Neural cell (in vitro differentiated cells): Measurements from ENCODE around the gene PTH1R. TPM values are rescaled to one million over a fixed set of nuclear protein-coding genes. Genes with fewer than 3 reads are reported as not detected.

Experiments used
- H2AFZ ChIP-seq: fragments of 200-600, 300-800 bp; sonication (generic), shearing (Covaris generic); 2 replicates; pipeline ENCODE4 v1.6.0; 2014; ENCODE audit warnings: low read depth, mild to moderate bottlenecking, antibody characterized with exemption, low read length, moderate library complexity
- H3F3A ChIP-seq: fragments of 200-600 bp; shearing (Covaris generic); 2 replicates; pipeline ENCODE4 v1.6.1; 2016; ENCODE audit warnings: mild to moderate bottlenecking, moderate library complexity, mixed read lengths, antibody characterized with exemption, low read length; ENCODE audit not compliant: insufficient read depth, poor library complexity, severe bottlenecking
- H3K27ac ChIP-seq: fragments of 200-600, 300-800 bp; sonication (generic), shearing (Covaris generic); 2 replicates; pipeline ENCODE4 v1.5.1; 2014; ENCODE audit warnings: mild to moderate bottlenecking, low read length, moderate library complexity
- H3K27me3 ChIP-seq: fragments of 300-800, 200-600 bp; sonication (generic), shearing (Covaris generic); 2 replicates; pipeline ENCODE4 v1.6.0; 2014; ENCODE audit warnings: mild to moderate bottlenecking, low read depth, low read length, moderate library complexity; ENCODE audit not compliant: insufficient read depth
- H3K36me3 ChIP-seq: fragments of 300-800, 200-600 bp; sonication (generic), shearing (Covaris generic); 2 replicates; pipeline ENCODE4 v1.5.1; 2014; ENCODE audit warnings: mild to moderate bottlenecking, antibody characterized with exemption, low read length, moderate library complexity; ENCODE audit not compliant: insufficient read depth
- H3K4me2 ChIP-seq: fragments of 300-800, 200-600 bp; sonication (generic), shearing (Covaris generic); 2 replicates; pipeline ENCODE4 v1.6.0; 2014; ENCODE audit warnings: mild to moderate bottlenecking, low read length
- H3K4me3 ChIP-seq: fragments of 300-800, 200-600 bp; sonication (generic), shearing (Covaris generic); 2 replicates; pipeline ENCODE4 v1.5.1; 2014; ENCODE audit warnings: mild to moderate bottlenecking, low read length, moderate library complexity
- H3K79me2 ChIP-seq: fragments of 200-600 bp; shearing (Covaris generic); replicated peaks from 2 replicates; pipeline ENCODE4 v1.6.0; 2014; ENCODE audit warnings: mild to moderate bottlenecking, low read length, moderate library complexity; ENCODE audit not compliant: insufficient read depth
- H3K9ac ChIP-seq: fragments of 300-800, 200-600 bp; sonication (generic), shearing (Covaris generic); 2 replicates; pipeline ENCODE4 v1.6.1; 2016; ENCODE audit warnings: mild to moderate bottlenecking, low read length, mixed read lengths
- H3K9me2 ChIP-seq: fragments of 200-600 bp; shearing (Covaris generic); 2 replicates; pipeline ENCODE4 v1.6.1; 2016; ENCODE audit warnings: mild to moderate bottlenecking, low read length, mixed read lengths; ENCODE audit not compliant: insufficient read depth
- H3K9me3 ChIP-seq: fragments of 200-600, 300-800 bp; sonication (generic), shearing (Covaris generic); 2 replicates; pipeline ENCODE4 v1.6.1; 2016; ENCODE audit warnings: mild to moderate bottlenecking, mixed run types, low read length, moderate library complexity, mixed read lengths
- H4K20me1 ChIP-seq: fragments of 200-600 bp; shearing (Covaris generic); 2 replicates; pipeline ENCODE4 v1.6.1; 2016; ENCODE audit warnings: mild to moderate bottlenecking, mixed run types; ENCODE audit not compliant: insufficient read depth
- EP300 ChIP-seq: fragments of 450-650 bp; conservative IDR thresholded peaks from 2 replicates; pipeline ENCODE4 v1.6.1; 2014; ENCODE audit warnings: antibody characterized with exemption, mild to moderate bottlenecking, moderate library complexity; ENCODE audit not compliant: poor library complexity, severe bottlenecking
- EZH2 ChIP-seq: fragments of 200-600, 300-800 bp; shearing (Covaris generic), sonication (generic); IDR thresholded peaks from 2 replicates; pipeline ENCODE4 v1.6.1; 2014; ENCODE audit warnings: antibody characterized with exemption, low read length, borderline replicate concordance, mild to moderate bottlenecking; ENCODE audit not compliant: insufficient read depth, poor library complexity, severe bottlenecking
- MXI1 ChIP-seq: fragments of 450-650 bp; conservative IDR thresholded peaks from 2 replicates; pipeline ENCODE4 v1.6.1; 2014; ENCODE audit warnings: antibody characterized with exemption, mild to moderate bottlenecking; ENCODE audit not compliant: poor library complexity, severe bottlenecking
- POLR2AphosphoS5 ChIP-seq: IDR thresholded peaks from 2 replicates; pipeline ENCODE4 v1.6.1; 2012
- RAD21 ChIP-seq: fragments of 450-650 bp; conservative IDR thresholded peaks from 2 replicates; pipeline ENCODE4 v1.6.1; 2014; ENCODE audit warnings: antibody characterized with exemption, mild to moderate bottlenecking, moderate library complexity
- SMC3 ChIP-seq: fragments of 450-650 bp; conservative IDR thresholded peaks from 2 replicates; pipeline ENCODE4 v1.6.1; 2014; ENCODE audit warnings: antibody characterized with exemption, mild to moderate bottlenecking, moderate library complexity; ENCODE audit not compliant: poor library complexity
- TAF1 ChIP-seq: IDR thresholded peaks from 2 replicates; pipeline ENCODE4 v1.6.1; 2012; ENCODE audit warnings: low read depth
- polyA plus RNA-seq: library from polyadenylated mRNA; depleted of rRNA; stranded (reverse); fragments of >200 nt; gene quantifications from 2 replicates; pipeline ENCODE4 v1.2.3, GENCODE V29; 2014
- TF ChIP-seq, protein P1 (sequence below): IDR thresholded peaks from 2 replicates; pipeline ENCODE4 v1.6.1; 2012; ENCODE audit warnings: borderline replicate concordance
- TF ChIP-seq, protein P2 (sequence below): fragments of 450-650 bp; IDR thresholded peaks from 2 replicates; pipeline ENCODE4 v1.5.1; 2014; ENCODE audit warnings: antibody characterized with exemption, mild to moderate bottlenecking, moderate library complexity; ENCODE audit not compliant: poor library complexity, severe bottlenecking

The PTH1R gene
- polyA plus RNA-seq, 1 donor from 2014 or later, result not detected

DNA sequence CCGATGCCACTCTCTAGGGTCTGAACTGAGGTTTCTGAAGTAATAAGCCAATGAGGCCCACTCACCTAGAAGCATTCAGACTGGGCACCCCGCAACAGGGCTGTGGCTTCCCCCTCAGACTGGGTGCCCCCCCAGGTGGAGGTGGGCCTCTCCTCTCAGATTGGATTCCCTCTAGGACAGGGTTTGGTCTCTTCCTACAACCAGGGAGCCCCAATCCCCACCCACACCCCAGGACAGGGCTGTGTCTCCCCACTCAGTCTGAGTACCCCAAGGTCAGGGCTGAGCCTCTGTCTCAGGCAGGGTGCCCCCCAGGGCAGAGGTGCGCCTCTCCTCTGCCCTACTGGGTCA, 27.7 kb downstream of the PTH1R start:
- H2AFZ ChIP-seq, result no peak overlapping the region
- H3K79me2 ChIP-seq, result no peaks in the 10 kb centered on the region
- no peaks in the 10 kb centered on the region for H3K9me3 ChIP-seq
- H4K20me1 ChIP-seq, result no peaks in the 10 kb centered on the region
- no peaks in the 10 kb centered on the region for H3K27me3 ChIP-seq
- TF ChIP-seq, protein P1, sequence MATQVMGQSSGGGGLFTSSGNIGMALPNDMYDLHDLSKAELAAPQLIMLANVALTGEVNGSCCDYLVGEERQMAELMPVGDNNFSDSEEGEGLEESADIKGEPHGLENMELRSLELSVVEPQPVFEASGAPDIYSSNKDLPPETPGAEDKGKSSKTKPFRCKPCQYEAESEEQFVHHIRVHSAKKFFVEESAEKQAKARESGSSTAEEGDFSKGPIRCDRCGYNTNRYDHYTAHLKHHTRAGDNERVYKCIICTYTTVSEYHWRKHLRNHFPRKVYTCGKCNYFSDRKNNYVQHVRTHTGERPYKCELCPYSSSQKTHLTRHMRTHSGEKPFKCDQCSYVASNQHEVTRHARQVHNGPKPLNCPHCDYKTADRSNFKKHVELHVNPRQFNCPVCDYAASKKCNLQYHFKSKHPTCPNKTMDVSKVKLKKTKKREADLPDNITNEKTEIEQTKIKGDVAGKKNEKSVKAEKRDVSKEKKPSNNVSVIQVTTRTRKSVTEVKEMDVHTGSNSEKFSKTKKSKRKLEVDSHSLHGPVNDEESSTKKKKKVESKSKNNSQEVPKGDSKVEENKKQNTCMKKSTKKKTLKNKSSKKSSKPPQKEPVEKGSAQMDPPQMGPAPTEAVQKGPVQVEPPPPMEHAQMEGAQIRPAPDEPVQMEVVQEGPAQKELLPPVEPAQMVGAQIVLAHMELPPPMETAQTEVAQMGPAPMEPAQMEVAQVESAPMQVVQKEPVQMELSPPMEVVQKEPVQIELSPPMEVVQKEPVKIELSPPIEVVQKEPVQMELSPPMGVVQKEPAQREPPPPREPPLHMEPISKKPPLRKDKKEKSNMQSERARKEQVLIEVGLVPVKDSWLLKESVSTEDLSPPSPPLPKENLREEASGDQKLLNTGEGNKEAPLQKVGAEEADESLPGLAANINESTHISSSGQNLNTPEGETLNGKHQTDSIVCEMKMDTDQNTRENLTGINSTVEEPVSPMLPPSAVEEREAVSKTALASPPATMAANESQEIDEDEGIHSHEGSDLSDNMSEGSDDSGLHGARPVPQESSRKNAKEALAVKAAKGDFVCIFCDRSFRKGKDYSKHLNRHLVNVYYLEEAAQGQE, result no peak
- TF ChIP-seq EP300 (no peak), TAF1 (no peak), MXI1 (no peak), POLR2AphosphoS5 (no peak), SMC3 (no peak), RAD21 (no peak), EZH2 (no peak)
- TF ChIP-seq, protein P2, sequence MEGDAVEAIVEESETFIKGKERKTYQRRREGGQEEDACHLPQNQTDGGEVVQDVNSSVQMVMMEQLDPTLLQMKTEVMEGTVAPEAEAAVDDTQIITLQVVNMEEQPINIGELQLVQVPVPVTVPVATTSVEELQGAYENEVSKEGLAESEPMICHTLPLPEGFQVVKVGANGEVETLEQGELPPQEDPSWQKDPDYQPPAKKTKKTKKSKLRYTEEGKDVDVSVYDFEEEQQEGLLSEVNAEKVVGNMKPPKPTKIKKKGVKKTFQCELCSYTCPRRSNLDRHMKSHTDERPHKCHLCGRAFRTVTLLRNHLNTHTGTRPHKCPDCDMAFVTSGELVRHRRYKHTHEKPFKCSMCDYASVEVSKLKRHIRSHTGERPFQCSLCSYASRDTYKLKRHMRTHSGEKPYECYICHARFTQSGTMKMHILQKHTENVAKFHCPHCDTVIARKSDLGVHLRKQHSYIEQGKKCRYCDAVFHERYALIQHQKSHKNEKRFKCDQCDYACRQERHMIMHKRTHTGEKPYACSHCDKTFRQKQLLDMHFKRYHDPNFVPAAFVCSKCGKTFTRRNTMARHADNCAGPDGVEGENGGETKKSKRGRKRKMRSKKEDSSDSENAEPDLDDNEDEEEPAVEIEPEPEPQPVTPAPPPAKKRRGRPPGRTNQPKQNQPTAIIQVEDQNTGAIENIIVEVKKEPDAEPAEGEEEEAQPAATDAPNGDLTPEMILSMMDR, result no peak
- no peak overlapping the region for H3K27ac ChIP-seq
- H3F3A ChIP-seq, result no peaks in the 10 kb centered on the region
- no peak overlapping the region for H3K4me3 ChIP-seq
- no peak overlapping the region for H3K4me2 ChIP-seq
- H3K36me3 ChIP-seq, result no peaks in the 10 kb centered on the region
- no peak overlapping the region for H3K9ac ChIP-seq
- H3K9me2 ChIP-seq, result no peaks in the 10 kb centered on the region

- no peak for TF ChIP-seq EP300
- no peak for TF ChIP-seq TAF1
- Histone ChIP-seq H3K27me3 (no peaks in the 10 kb centered on the region), H4K20me1 (no peaks in the 10 kb centered on the region), H3K4me2 (no peak overlapping the region), H3F3A (no peaks in the 10 kb centered on the region), H3K9me2 (no peaks in the 10 kb centered on the region), H2AFZ (no peak overlapping the region), H3K36me3 (no peaks in the 10 kb centered on the region), H3K79me2 (no peaks in the 10 kb centered on the region), H3K4me3 (no peak overlapping the region), H3K9ac (no peak overlapping the region), H3K9me3 (no peaks in the 10 kb centered on the region), H3K27ac (no peak overlapping the region)
Observed at GRCh38 chr3:46905661-46906451, 28.3 kb downstream of the PTH1R start.
